OCI-LY7 (cell line): ENCODE results near the gene NDUFV2.

Source experiments
- CTCF ChIP-seq: fragments of 200-600 bp; sonication (generic); conservative IDR thresholded peaks from 2 replicates; pipeline ENCODE4 v1.5.1; 2014; ENCODE audit warnings: mild to moderate bottlenecking, antibody characterized with exemption, low read length, moderate library complexity, mixed read lengths
- EZH2phosphoT487 ChIP-seq: fragments of 200-600 bp; sonication (generic); IDR thresholded peaks from 2 replicates; pipeline ENCODE4 v1.6.1; 2018; ENCODE audit warnings: low read depth, borderline replicate concordance, mild to moderate bottlenecking, mixed run types, antibody characterized with exemption, low read length, moderate library complexity, mixed read lengths

DNA sequence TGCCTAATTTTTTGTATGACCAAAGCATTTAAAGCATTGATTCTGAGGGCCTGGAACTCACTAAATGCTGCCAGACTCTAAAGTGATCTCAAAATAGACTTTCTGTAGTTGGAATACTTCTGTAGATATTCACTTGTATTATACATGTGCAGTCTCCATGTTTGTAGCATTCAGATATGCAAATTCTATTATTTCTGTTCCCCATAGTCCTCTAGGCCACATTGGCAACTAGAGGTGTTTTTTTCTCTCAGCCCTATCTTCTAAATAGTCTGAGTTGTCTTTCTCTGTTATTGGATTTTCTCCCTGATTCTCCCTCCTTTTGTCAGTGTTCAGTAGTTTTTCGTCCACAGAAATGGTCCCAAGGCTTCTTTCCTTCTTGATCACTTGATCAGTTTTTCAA lies 72.6 kb downstream of the NDUFV2 start:
- no peak for TF ChIP-seq CTCF
- TF ChIP-seq EZH2phosphoT487 = no peak
